Stimulated activated CD8-positive, alpha-beta memory T cell treated with anti-CD3 and anti-CD28 coated beads, Interleukin-4, amount 100 ng/mL, for 48 hours (primary cell): ENCODE measurements around the gene TMEM181.

Source experiments
- DNase-seq: peaks from one replicate; pipeline ENCODE4 v3.0.0-alpha.2; 2020

Gene TMEM181

GRCh38 chr6:158564243-158565121 is 4.6 kb downstream of the TMEM181 start:
- peak; percentile 60 for DNase-seq

- no peak for DNase-seq
Measured at GRCh38 chr6:158565122-158565429, 5.2 kb downstream of the TMEM181 start.

- no peak for DNase-seq
Measured at GRCh38 chr6:158565482-158566040, 5.7 kb downstream of the TMEM181 start.

- DNase-seq: no peak
Measured at GRCh38 chr6:158566207-158566818, 6.4 kb downstream of the TMEM181 start.

- no peak for DNase-seq
Measured at GRCh38 chr6:158567152-158567551, 7.3 kb downstream of the TMEM181 start.

GRCh38 chr6:158567871-158568401 is 8.0 kb downstream of the TMEM181 start:
- DNase-seq: peak; percentile 38

- DNase-seq: no peak
Measured at GRCh38 chr6:158568549-158568948, 8.7 kb downstream of the TMEM181 start.

- no peak for DNase-seq
Measured at GRCh38 chr6:158569036-158569435, 9.1 kb downstream of the TMEM181 start.

- DNase-seq: no peak
Measured at GRCh38 chr6:158570681-158570962, 10.7 kb downstream of the TMEM181 start.

GRCh38 chr6:158571826-158572652 is 12.1 kb downstream of the TMEM181 start:
- no peak for DNase-seq

- no peak for DNase-seq
Measured at GRCh38 chr6:158572653-158573541, 13.0 kb downstream of the TMEM181 start.

GRCh38 chr6:158573542-158573931 is 13.6 kb downstream of the TMEM181 start:
- DNase-seq: no peak

GRCh38 chr6:158574800-158575199 is 14.9 kb downstream of the TMEM181 start:
- no peak for DNase-seq

GRCh38 chr6:158575550-158575949 is 15.7 kb downstream of the TMEM181 start:
- no peak for DNase-seq

- DNase-seq: no peak
Measured at GRCh38 chr6:158584236-158584651, 24.4 kb downstream of the TMEM181 start.

GRCh38 chr6:158586652-158587051 is 26.8 kb downstream of the TMEM181 start:
- DNase-seq: no peak

- no peak for DNase-seq
Measured at GRCh38 chr6:158589366-158589765, 29.5 kb downstream of the TMEM181 start.

GRCh38 chr6:158591134-158591809 is 31.4 kb downstream of the TMEM181 start:
- DNase-seq: no peak

GRCh38 chr6:158591810-158592209 is 31.9 kb downstream of the TMEM181 start:
- no peak for DNase-seq

- no peak for DNase-seq
Measured at GRCh38 chr6:158593670-158594069, 33.8 kb downstream of the TMEM181 start.

- no peak for DNase-seq
Measured at GRCh38 chr6:158595223-158595622, 35.3 kb downstream of the TMEM181 start.

- DNase-seq: no peak
Measured at GRCh38 chr6:158596861-158597260, 37.0 kb downstream of the TMEM181 start.
